ENCODE results near the gene DDX1.
"Not testable (repeated sequence)": the region's sequence is repeated elsewhere in the genome, so short reads cannot be mapped to it uniquely, and the experiment has no call there.

The DDX1 gene

DNA sequence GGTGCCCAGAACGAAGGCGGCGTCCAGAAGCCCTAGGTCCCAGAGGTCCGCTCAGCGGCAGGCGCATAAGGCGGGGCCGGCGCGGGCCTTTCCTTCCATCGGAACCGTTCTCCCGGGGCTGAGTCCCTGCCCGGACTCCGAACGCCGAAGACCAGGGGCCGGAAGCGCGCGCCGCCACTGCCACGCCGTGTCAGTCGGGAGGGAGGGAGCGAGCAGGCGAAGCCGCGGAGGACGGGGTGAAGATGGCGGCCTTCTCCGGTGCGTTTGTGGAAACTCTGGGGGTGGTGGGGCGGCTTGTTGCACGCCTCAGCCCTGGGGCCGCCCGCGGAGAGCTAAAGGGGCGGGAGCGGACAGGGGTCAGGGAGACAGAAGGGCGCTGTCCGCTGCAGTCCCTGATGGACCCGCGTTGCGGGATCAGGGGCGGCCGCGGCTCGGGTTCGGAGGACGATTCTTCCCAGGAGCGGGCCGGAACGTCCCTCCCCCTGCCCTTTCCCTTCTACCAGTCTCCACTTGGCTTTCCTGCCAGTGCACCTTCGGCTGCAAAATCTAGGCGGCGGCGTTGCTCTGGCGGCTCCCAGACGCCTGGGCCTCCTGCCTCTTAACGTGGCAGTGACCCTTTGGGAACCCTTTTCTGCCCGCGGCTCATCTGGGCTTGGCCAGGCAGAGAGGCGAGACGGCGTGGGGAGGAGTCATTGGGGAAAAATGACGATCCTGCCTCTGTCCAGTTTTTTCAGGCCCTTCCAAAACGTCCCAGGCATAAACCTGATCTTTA lies at the start of gene DDX1:
TSS of gene DDX1 (plus strand) at position 177 of the 772 bp plus-strand sequence. CDS start at position 243, 66 bp downstream.
- peak within 1 kb of the TSS; percentile 85 for H3K27ac ChIP-seq (ENCODE audit: low read depth, low read length)
- H3K9ac ChIP-seq (ENCODE audit: low read length in 5 of 5), result peak within 1 kb of the TSS; percentile 80 to 99 (median 92)
- H3K27me3 ChIP-seq (ENCODE audit: control insufficient read depth in 5 of 5, insufficient read depth in 4 of 5, low read length in 5 of 5), result no peaks in the 10 kb centered on the region
- peaks cover 15 to 19% (median 17%) of the 10 kb centered on the region in 5 donors for H3K36me3 ChIP-seq (ENCODE audit: control insufficient read depth in 5 of 5, insufficient read depth in 5 of 5, low read length in 5 of 5)
- peak within 1 kb of the TSS; percentile 80 to 97 (median 91) for H3K4me3 ChIP-seq (ENCODE audit: low read depth in 1 of 5, low read length in 5 of 5)
- H3K4me1 ChIP-seq (ENCODE audit: control insufficient read depth in 5 of 5, insufficient read depth in 5 of 5, low read length in 5 of 5), result peaks cover 0 to 32% (median 26%) of the 10 kb centered on the region in 5 donors
- H3K9me3 ChIP-seq (ENCODE audit: control insufficient read depth in 5 of 5, low read length in 5 of 5), result no peaks in the 10 kb centered on the region

DNA sequence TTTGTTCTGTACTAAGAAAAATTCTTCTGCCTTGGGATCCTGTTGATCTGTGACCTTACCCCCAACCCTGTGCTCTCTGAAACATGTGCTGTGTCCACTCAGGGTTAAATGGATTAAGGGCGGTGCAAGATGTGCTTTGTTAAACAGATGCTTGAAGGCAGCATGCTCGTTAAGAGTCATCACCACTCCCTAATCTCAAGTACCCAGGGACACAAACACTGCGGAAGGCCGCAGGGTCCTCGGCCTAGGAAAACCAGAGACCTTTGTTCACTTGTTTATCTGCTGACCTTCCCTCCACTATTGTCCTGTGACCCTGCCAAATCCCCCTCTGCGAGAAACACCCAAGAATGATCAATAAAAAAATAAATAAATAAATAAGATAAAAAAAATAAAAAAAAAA lies 49.4 kb upstream of the DDX1 start:
- H3K4me1 ChIP-seq (ENCODE audit: control insufficient read depth in 5 of 5, insufficient read depth in 5 of 5, low read length in 5 of 5); H3K9me3 ChIP-seq (ENCODE audit: control insufficient read depth in 5 of 5, low read length in 5 of 5); H3K27ac ChIP-seq (ENCODE audit: low read depth, low read length): not testable (repeated sequence)

DNA sequence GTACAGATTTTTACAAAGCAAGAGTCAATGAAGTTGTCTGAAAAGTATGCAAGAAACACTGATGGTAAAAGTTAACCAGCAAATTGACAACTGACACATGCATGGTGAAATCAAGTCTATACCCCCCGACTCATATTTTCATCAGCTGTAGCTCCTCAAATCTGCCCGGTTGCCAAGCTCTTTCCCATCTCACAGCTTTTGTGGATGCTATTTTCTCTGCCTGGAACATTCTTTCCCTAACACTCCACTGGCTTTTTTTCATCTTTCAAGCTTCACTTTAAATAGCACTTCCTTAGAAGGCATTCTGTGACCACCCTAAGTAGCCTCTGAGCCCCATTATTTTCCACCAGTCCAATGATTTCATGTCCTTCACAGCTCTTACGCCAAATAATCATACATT lies 48.6 kb upstream of the DDX1 start:
- Histone ChIP-seq H3K4me1 (ENCODE audit: control insufficient read depth in 5 of 5, insufficient read depth in 5 of 5, low read length in 5 of 5) (no peaks in the 10 kb centered on the region), H3K27me3 (ENCODE audit: control insufficient read depth in 5 of 5, insufficient read depth in 4 of 5, low read length in 5 of 5) (no peaks in the 10 kb centered on the region), H3K9ac (ENCODE audit: low read length in 5 of 5) (no peak overlapping the region), H3K4me3 (ENCODE audit: low read depth in 1 of 5, low read length in 5 of 5) (no peak overlapping the region), H3K36me3 (ENCODE audit: control insufficient read depth in 5 of 5, insufficient read depth in 5 of 5, low read length in 5 of 5) (peaks cover 0 to 15% (median 8%) of the 10 kb centered on the region in 5 donors), H3K27ac (ENCODE audit: low read depth, low read length) (no peak overlapping the region), H3K9me3 (ENCODE audit: control insufficient read depth in 5 of 5, low read length in 5 of 5) (no peaks in the 10 kb centered on the region)

More for the DNA sequence above, 49.4 kb upstream of the DDX1 start:
- H3K36me3 ChIP-seq (ENCODE audit: control insufficient read depth in 5 of 5, insufficient read depth in 5 of 5, low read length in 5 of 5), result peaks cover 0 to 10% (median 9%) of the 10 kb centered on the region in 5 donors
- not testable (repeated sequence) for H3K4me3 ChIP-seq (ENCODE audit: low read depth in 1 of 5, low read length in 5 of 5); H3K9ac ChIP-seq (ENCODE audit: low read length in 5 of 5); H3K27me3 ChIP-seq (ENCODE audit: control insufficient read depth in 5 of 5, insufficient read depth in 4 of 5, low read length in 5 of 5)

DNA sequence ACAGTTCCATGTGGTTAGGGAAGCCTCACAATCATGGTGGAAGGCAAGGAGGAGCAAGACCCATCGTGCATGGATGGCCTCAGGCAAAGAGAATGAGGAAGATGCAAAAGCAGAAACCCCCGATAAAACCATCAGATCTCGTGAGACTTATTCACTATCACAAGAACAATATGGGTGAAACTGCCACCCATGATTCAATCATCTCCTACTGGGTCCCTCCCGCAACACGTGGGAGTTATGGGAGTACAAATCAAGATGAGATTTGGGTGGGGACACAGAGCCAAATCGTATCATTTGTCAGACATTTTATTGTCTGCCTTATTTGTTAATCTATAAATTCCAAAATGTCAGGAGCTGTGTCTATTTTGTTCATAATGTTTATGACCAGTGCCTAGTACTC lies 48.1 kb upstream of the DDX1 start:
- no peaks in the 10 kb centered on the region for H3K4me1 ChIP-seq (ENCODE audit: control insufficient read depth in 5 of 5, insufficient read depth in 5 of 5, low read length in 5 of 5)
- no peak overlapping the region for H3K9ac ChIP-seq (ENCODE audit: low read length in 5 of 5)
- no peaks in the 10 kb centered on the region for H3K27me3 ChIP-seq (ENCODE audit: control insufficient read depth in 5 of 5, insufficient read depth in 4 of 5, low read length in 5 of 5)
- no peak overlapping the region for H3K27ac ChIP-seq (ENCODE audit: low read depth, low read length)
- H3K9me3 ChIP-seq (ENCODE audit: control insufficient read depth in 5 of 5, low read length in 5 of 5), result no peaks in the 10 kb centered on the region
- H3K36me3 ChIP-seq (ENCODE audit: control insufficient read depth in 5 of 5, insufficient read depth in 5 of 5, low read length in 5 of 5), result peaks cover 2 to 20% (median 10%) of the 10 kb centered on the region in 5 donors
- no peak overlapping the region for H3K4me3 ChIP-seq (ENCODE audit: low read depth in 1 of 5, low read length in 5 of 5)

DNA sequence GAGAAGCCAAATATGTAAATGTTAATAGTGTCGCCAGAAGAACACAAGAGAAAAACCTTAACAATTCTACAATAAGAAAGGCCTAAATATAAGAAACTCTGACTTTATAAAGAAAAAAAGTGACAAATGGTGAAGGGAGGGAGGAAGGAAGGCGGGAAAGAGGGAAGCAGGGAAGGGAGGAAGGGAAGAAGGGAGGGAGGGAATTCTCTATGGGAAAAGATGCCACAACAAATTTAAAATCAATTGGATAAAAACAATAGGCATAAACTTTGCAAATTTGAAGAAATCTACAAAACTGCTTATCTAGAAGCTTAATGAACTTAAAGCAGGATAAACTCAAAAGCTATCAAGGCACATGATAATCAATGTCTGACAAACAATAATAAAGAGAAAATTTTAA lies 47.4 kb upstream of the DDX1 start:
- H3K36me3 ChIP-seq (ENCODE audit: control insufficient read depth in 5 of 5, insufficient read depth in 5 of 5, low read length in 5 of 5), result peaks cover 0 to 25% (median 12%) of the 10 kb centered on the region in 5 donors
- no peaks in the 10 kb centered on the region for H3K27me3 ChIP-seq (ENCODE audit: control insufficient read depth in 5 of 5, insufficient read depth in 4 of 5, low read length in 5 of 5)
- no peak overlapping the region for H3K9ac ChIP-seq (ENCODE audit: low read length in 5 of 5)
- no peaks in the 10 kb centered on the region for H3K4me1 ChIP-seq (ENCODE audit: control insufficient read depth in 5 of 5, insufficient read depth in 5 of 5, low read length in 5 of 5)
- H3K4me3 ChIP-seq (ENCODE audit: low read depth in 1 of 5, low read length in 5 of 5), result no peak overlapping the region
- H3K9me3 ChIP-seq (ENCODE audit: control insufficient read depth in 5 of 5, low read length in 5 of 5), result no peaks in the 10 kb centered on the region
- H3K27ac ChIP-seq (ENCODE audit: low read depth, low read length), result no peak overlapping the region

DNA sequence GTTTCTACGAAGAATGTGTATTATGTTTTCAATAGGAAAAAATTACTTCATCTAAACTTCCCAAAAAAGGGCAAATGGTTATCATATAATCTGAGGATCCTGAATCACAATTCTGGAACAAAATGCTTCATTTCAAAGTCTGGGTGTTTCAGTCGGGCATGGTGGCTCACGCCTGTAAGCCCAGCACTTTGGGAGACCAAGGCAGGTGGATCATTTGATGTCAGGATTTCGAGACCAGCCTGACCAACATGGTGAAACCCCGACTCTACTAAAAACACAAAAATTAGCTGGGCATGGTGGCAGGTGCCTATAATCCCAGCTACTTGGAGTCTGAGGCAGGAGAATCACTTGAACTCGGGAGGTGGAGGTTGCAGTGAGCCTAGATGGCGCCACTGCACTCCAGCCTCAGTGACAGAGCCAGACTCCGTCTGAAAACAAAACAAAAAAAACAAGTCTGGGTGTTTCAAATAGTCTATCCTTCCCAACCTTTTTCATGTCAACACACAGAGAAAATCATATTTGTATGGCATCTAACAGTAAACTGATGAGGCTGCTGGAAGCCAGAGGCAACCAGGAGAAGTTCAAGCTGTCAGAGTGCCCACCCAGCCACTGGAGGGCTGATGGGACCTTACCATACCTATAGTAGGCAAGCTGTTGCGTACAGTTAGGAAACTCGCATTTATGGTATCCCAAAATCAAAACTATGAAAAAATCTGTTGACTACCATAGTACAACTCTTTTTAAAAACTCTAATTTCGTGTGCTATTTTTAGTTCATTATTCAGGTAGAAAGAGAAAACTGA lies 45.2 kb upstream of the DDX1 start:
- Histone ChIP-seq H3K27ac (ENCODE audit: low read depth, low read length) (no peak overlapping the region), H3K9me3 (ENCODE audit: control insufficient read depth in 5 of 5, low read length in 5 of 5) (no peaks in the 10 kb centered on the region), H3K4me1 (ENCODE audit: control insufficient read depth in 5 of 5, insufficient read depth in 5 of 5, low read length in 5 of 5) (no peaks in the 10 kb centered on the region), H3K9ac (ENCODE audit: low read length in 5 of 5) (no peak overlapping the region), H3K4me3 (ENCODE audit: low read depth in 1 of 5, low read length in 5 of 5) (no peak overlapping the region), H3K27me3 (ENCODE audit: control insufficient read depth in 5 of 5, insufficient read depth in 4 of 5, low read length in 5 of 5) (no peaks in the 10 kb centered on the region), H3K36me3 (ENCODE audit: control insufficient read depth in 5 of 5, insufficient read depth in 5 of 5, low read length in 5 of 5) (peaks cover 5 to 28% (median 17%) of the 10 kb centered on the region in 5 donors)

DNA sequence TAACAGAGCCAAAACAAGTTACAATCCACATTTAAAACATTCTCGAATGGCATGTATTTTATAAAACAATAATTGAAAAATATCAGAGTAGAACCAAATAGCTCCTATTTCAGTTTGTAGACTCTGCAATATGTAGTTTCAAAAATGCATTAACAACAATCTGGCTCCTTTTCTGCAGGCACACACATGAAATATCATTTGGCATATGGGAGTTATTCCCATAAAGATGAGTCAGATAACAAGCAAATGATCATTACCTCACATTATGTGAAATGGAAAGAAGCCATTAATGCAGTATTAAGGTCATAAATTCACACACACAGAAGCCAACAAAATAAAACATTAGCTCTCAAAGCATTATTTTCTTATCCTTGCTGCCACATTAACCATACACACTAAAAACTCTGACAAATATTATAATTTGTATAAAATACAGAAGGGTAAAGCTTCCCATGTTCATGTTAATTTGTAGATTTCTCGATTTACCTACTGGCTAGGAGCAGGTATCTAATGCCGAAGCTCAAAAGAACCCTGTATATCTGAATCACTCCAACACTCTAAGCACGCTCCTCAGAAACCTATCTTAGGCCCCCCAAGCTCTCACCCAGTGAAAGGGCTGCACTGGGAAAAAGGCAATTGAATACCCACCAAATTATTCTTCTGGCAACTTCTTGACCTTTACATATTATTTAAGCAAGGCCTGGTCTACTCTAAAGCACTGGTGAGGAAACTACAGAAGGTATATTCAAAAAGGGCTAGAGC lies 44.4 kb upstream of the DDX1 start:
- Histone ChIP-seq H3K36me3 (ENCODE audit: control insufficient read depth in 5 of 5, insufficient read depth in 5 of 5, low read length in 5 of 5) (peaks cover 5 to 31% (median 19%) of the 10 kb centered on the region in 5 donors), H3K27me3 (ENCODE audit: control insufficient read depth in 5 of 5, insufficient read depth in 4 of 5, low read length in 5 of 5) (no peaks in the 10 kb centered on the region), H3K4me3 (ENCODE audit: low read depth in 1 of 5, low read length in 5 of 5) (no peak overlapping the region), H3K4me1 (ENCODE audit: control insufficient read depth in 5 of 5, insufficient read depth in 5 of 5, low read length in 5 of 5) (no peaks in the 10 kb centered on the region), H3K27ac (ENCODE audit: low read depth, low read length) (no peak overlapping the region), H3K9me3 (ENCODE audit: control insufficient read depth in 5 of 5, low read length in 5 of 5) (no peaks in the 10 kb centered on the region), H3K9ac (ENCODE audit: low read length in 5 of 5) (no peak overlapping the region)

DNA sequence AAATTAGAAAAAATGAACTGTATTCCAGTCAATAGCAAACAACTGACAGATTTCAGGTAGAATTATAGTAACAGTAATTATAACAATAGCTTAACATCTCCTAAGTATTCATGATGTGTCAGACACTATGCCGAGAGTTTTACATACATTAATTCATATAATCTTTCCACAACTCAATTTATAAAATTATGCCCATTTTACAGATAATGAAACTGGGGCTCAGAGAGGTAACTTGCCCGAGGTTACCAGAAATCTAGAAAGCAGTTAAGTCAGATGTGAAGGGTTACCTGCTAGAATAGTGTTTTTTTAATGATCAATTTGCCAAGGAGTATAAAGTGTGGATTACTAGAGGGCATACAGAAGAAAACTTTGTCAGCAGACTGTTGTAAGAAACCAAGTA lies 42.7 kb upstream of the DDX1 start:
- Histone ChIP-seq H3K4me3 (ENCODE audit: low read depth in 1 of 5, low read length in 5 of 5) (no peak overlapping the region), H3K4me1 (ENCODE audit: control insufficient read depth in 5 of 5, insufficient read depth in 5 of 5, low read length in 5 of 5) (no peaks in the 10 kb centered on the region), H3K9ac (ENCODE audit: low read length in 5 of 5) (no peak overlapping the region), H3K36me3 (ENCODE audit: control insufficient read depth in 5 of 5, insufficient read depth in 5 of 5, low read length in 5 of 5) (peaks cover 8 to 37% (median 25%) of the 10 kb centered on the region in 5 donors), H3K27ac (ENCODE audit: low read depth, low read length) (no peak overlapping the region), H3K27me3 (ENCODE audit: control insufficient read depth in 5 of 5, insufficient read depth in 4 of 5, low read length in 5 of 5) (no peaks in the 10 kb centered on the region), H3K9me3 (ENCODE audit: control insufficient read depth in 5 of 5, low read length in 5 of 5) (no peaks in the 10 kb centered on the region)

DNA sequence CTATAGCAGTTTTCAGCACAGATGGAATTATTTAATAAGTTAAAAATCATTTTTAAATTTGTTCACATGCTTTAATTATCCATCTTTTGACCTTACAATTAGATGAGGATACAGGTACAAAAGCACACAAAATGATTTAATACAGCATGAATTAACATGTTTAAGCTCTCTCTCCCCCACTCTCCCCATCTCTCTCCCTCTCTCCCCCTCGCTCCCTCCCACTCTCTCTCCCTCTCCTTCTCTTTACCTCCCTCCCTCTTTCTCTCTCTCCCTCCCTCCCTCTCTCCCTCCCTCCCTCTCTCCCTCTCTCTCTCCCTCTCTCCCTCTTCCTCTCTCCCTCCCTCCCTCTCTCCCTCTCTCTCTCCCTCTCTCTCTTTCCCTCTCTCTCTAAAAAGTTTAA lies 38.1 kb upstream of the DDX1 start:
- no peaks in the 10 kb centered on the region for H3K27me3 ChIP-seq (ENCODE audit: control insufficient read depth in 5 of 5, insufficient read depth in 4 of 5, low read length in 5 of 5)
- no peaks in the 10 kb centered on the region for H3K9me3 ChIP-seq (ENCODE audit: control insufficient read depth in 5 of 5, low read length in 5 of 5)
- H3K27ac ChIP-seq (ENCODE audit: low read depth, low read length), result no peak overlapping the region
- H3K9ac ChIP-seq (ENCODE audit: low read length in 5 of 5), result no peak overlapping the region
- H3K4me3 ChIP-seq (ENCODE audit: low read depth in 1 of 5, low read length in 5 of 5), result no peak overlapping the region
- no peaks in the 10 kb centered on the region for H3K4me1 ChIP-seq (ENCODE audit: control insufficient read depth in 5 of 5, insufficient read depth in 5 of 5, low read length in 5 of 5)
- H3K36me3 ChIP-seq (ENCODE audit: control insufficient read depth in 5 of 5, insufficient read depth in 5 of 5, low read length in 5 of 5), result peaks cover 15 to 33% (median 22%) of the 10 kb centered on the region in 5 donors
